PC-9 (cell line): ENCODE measurements around the gene STAG2. TPM values are rescaled to one million over a fixed set of nuclear protein-coding genes. Genes with fewer than 3 reads are reported as not detected.
"Not testable (repeated sequence)": the region's sequence is repeated elsewhere in the genome, so short reads cannot be mapped to it uniquely, and the experiment has no call there.

Experiments used
- BruUV-seq: library from RNA; stranded (reverse); fragments of 400-500 nt; replicated peaks from 2 replicates; lab custom pipeline; 2021; lab: Mats Ljungman, UMichigan
- CTCF ChIA-PET: fragments of 300-600 bp; sonication (Branson Sonifier 250); formaldehyde crosslinking; loops from one replicate; lab custom pipeline; 2022; ENCODE audit warnings: antibody characterized with exemption; lab: Charles Lee
- POLR2A ChIA-PET: fragments of 300-600 bp; sonication (Branson Sonifier 250); formaldehyde crosslinking; loops from one replicate; lab custom pipeline; 2022; ENCODE audit warnings: antibody characterized with exemption; ENCODE audit not compliant: unreplicated experiment; lab: Charles Lee
- DNase-seq, 2 experiments: peaks; one replicate each; pipeline versions ENCODE4 v3.0.0 to v3.0.0-alpha.2; 2015 to 2022; ENCODE audit warnings: mixed read lengths in 1 of 2
- H2AFZ ChIP-seq: fragments of 200-600 bp; sonication (generic); 2 replicates; pipeline ENCODE4 v1.8.1; 2017; ENCODE audit warnings: antibody characterized with exemption
- H3F3A ChIP-seq: fragments of 200-600 bp; sonication (generic); 2 replicates; pipeline ENCODE4 v1.8.1; 2017; ENCODE audit warnings: antibody characterized with exemption, mild to moderate bottlenecking, low read depth; ENCODE audit not compliant: insufficient read depth
- H3K27ac ChIP-seq: fragments of 200-600 bp; sonication (generic); 2 replicates; pipeline ENCODE4 v1.6.1; 2016; ENCODE audit warnings: mixed run types
- H3K27me3 ChIP-seq: fragments of 200-600 bp; sonication (generic); 2 replicates; pipeline ENCODE4 v1.6.1; 2016; ENCODE audit warnings: low read depth, mixed run types; ENCODE audit not compliant: insufficient read depth
- H3K36me3 ChIP-seq: fragments of 200-600 bp; sonication (generic); 2 replicates; pipeline ENCODE4 v1.6.1; 2016; ENCODE audit warnings: low read depth, mixed run types
- H3K4me1 ChIP-seq: fragments of 200-600 bp; sonication (generic); replicated peaks from 2 replicates; pipeline ENCODE4 v1.6.1; 2016; ENCODE audit warnings: mixed run types; ENCODE audit not compliant: insufficient read depth
- H3K4me2 ChIP-seq: fragments of 200-600 bp; sonication (generic); 2 replicates; pipeline ENCODE4 v1.6.1; 2017; ENCODE audit warnings: mixed run types
- H3K4me3 ChIP-seq: fragments of 200-600 bp; sonication (generic); 2 replicates; pipeline ENCODE4 v1.6.1; 2016; ENCODE audit warnings: mixed run types
- H3K79me2 ChIP-seq: fragments of 200-600 bp; sonication (generic); 2 replicates; pipeline ENCODE4 v1.6.1; 2017; ENCODE audit warnings: low read depth, mixed run types
- H3K9me2 ChIP-seq: fragments of 200-600 bp; sonication (generic); 2 replicates; pipeline ENCODE4 v1.8.1; 2017; ENCODE audit warnings: mild to moderate bottlenecking; ENCODE audit not compliant: insufficient read depth
- H3K9me3 ChIP-seq: fragments of 200-600 bp; sonication (generic); 2 replicates; pipeline ENCODE4 v1.8.1; 2016; ENCODE audit warnings: low read depth; ENCODE audit not compliant: insufficient read depth
- H4K20me1 ChIP-seq: fragments of 200-600 bp; sonication (generic); 2 replicates; pipeline ENCODE4 v1.8.1; 2017; ENCODE audit not compliant: insufficient read depth
- CTCF ChIP-seq: fragments of 200-600 bp; sonication (generic); conservative IDR thresholded peaks from 2 replicates; pipeline ENCODE4 v1.6.1; 2017; ENCODE audit warnings: mixed run types, antibody characterized with exemption, mild to moderate bottlenecking, moderate library complexity
- EZH2 ChIP-seq: fragments of 200-600 bp; sonication (generic); IDR thresholded peaks from 2 replicates; pipeline ENCODE4 v1.8.0; 2017; ENCODE audit warnings: antibody characterized with exemption, low read depth
- intact Hi-C: fragments of 100-400 bp; cut with micrococcal nuclease; formaldehyde crosslinking; loops from one replicate; pipeline ENCODE4 v1.10.0; 2022; ENCODE audit not compliant: unreplicated experiment
- total RNA-seq: library from RNA; stranded (reverse); gene quantifications from 2 replicates; pipeline ENCODE4 v1.2.3, GENCODE V29; 2021

The STAG2 gene
- total RNA-seq, 1 experiment from 2014 or later, result 108 TPM

GRCh38 chrX:124045109-124045508 lies 83.6 kb downstream of the STAG2 start:
- TF ChIP-seq EZH2 (no peak), CTCF (no peak)
- H3K79me2 ChIP-seq, result no peaks in the 10 kb centered on the region
- DNase-seq, result no peak
- peaks cover 23% of the 10 kb centered on the region for H3K36me3 ChIP-seq
- no peaks in the 10 kb centered on the region for H3K4me1 ChIP-seq
- no peak overlapping the region for H3K27ac ChIP-seq
- CTCF ChIA-PET, result no interaction called here
- H2AFZ ChIP-seq, result no peak overlapping the region
- no peak overlapping the region for H3K4me3 ChIP-seq
- no peaks in the 10 kb centered on the region for H3F3A ChIP-seq
- POLR2A ChIA-PET, result no interaction called here
- no TSS peak for BruUV-seq
- no peaks in the 10 kb centered on the region for H3K27me3 ChIP-seq
- no peak overlapping the region for H3K4me2 ChIP-seq
- intact Hi-C loops, result no loop called here
- no peaks in the 10 kb centered on the region for H3K9me3 ChIP-seq
- no peaks in the 10 kb centered on the region for H3K9me2 ChIP-seq
- H4K20me1 ChIP-seq, result peaks cover 5% of the 10 kb centered on the region; the same call in 1 of the 2 replicates

GRCh38 chrX:124084417-124084816 lies 122.9 kb downstream of the STAG2 start:
- not testable (repeated sequence) for BruUV-seq

GRCh38 chrX:124085063-124085462 lies 123.6 kb downstream of the STAG2 start:
- Histone ChIP-seq H3K79me2 (no peaks in the 10 kb centered on the region), H3K4me1 (no peaks in the 10 kb centered on the region), H3K27ac (no peak overlapping the region), H4K20me1 (peaks cover 18% of the 10 kb centered on the region), H2AFZ (no peak overlapping the region), H3K4me3 (no peak overlapping the region), H3K36me3 (peaks cover 44% of the 10 kb centered on the region), H3K9me2 (no peaks in the 10 kb centered on the region), H3F3A (peaks cover 14% of the 10 kb centered on the region), H3K27me3 (no peaks in the 10 kb centered on the region), H3K9me3 (no peaks in the 10 kb centered on the region), H3K4me2 (no peak overlapping the region)
- TF ChIP-seq CTCF (no peak), EZH2 (no peak)
- DNase-seq, result no peak
- no TSS peak for BruUV-seq
- POLR2A ChIA-PET, result no interaction called here
- intact Hi-C loops, result no loop called here
- CTCF ChIA-PET, result no interaction called here

More at GRCh38 chrX:124084417-124084816, 122.9 kb downstream of the STAG2 start:
- H3K4me1 ChIP-seq, H3K4me3 ChIP-seq, H3K9me3 ChIP-seq, CTCF ChIA-PET, H3K79me2 ChIP-seq, H2AFZ ChIP-seq, H3K9me2 ChIP-seq, POLR2A ChIA-PET, H3K27me3 ChIP-seq, H3K4me2 ChIP-seq, H3K27ac ChIP-seq, intact Hi-C loops, DNase-seq: not testable (repeated sequence)
- Histone ChIP-seq H3F3A (peaks cover 14% of the 10 kb centered on the region), H4K20me1 (peaks cover 20% of the 10 kb centered on the region), H3K36me3 (peaks cover 50% of the 10 kb centered on the region)

GRCh38 chrX:124086411-124086810 lies 124.9 kb downstream of the STAG2 start:
- Histone ChIP-seq H3F3A (peaks cover 11% of the 10 kb centered on the region), H3K36me3 (peaks cover 49% of the 10 kb centered on the region), H2AFZ (no peak overlapping the region), H3K27ac (no peak overlapping the region), H3K4me2 (no peak overlapping the region), H3K9me2 (no peaks in the 10 kb centered on the region), H4K20me1 (peaks cover 14% of the 10 kb centered on the region), H3K27me3 (no peaks in the 10 kb centered on the region), H3K9me3 (no peaks in the 10 kb centered on the region), H3K4me1 (no peaks in the 10 kb centered on the region), H3K79me2 (no peaks in the 10 kb centered on the region), H3K4me3 (no peak overlapping the region)
- CTCF ChIA-PET, result no interaction called here
- POLR2A ChIA-PET, result no interaction called here
- TF ChIP-seq CTCF (no peak), EZH2 (no peak)
- DNase-seq, result no peak
- intact Hi-C loops, result no loop called here
- no TSS peak for BruUV-seq
